Inflammatory macrophage treated with lipopolysaccharide for 1 hour (primary cell): Measurements from ENCODE around the gene IQGAP2.

Experiments
- DNase-seq, 2 donors: peaks; one replicate each; pipeline ENCODE4 v3.0.0-alpha.2; 2020 to 2022

IQGAP2 gene

GRCh38 chr5:76451031-76451701 is 48.1 kb downstream of the IQGAP2 start:
- no peak for DNase-seq

DNA sequence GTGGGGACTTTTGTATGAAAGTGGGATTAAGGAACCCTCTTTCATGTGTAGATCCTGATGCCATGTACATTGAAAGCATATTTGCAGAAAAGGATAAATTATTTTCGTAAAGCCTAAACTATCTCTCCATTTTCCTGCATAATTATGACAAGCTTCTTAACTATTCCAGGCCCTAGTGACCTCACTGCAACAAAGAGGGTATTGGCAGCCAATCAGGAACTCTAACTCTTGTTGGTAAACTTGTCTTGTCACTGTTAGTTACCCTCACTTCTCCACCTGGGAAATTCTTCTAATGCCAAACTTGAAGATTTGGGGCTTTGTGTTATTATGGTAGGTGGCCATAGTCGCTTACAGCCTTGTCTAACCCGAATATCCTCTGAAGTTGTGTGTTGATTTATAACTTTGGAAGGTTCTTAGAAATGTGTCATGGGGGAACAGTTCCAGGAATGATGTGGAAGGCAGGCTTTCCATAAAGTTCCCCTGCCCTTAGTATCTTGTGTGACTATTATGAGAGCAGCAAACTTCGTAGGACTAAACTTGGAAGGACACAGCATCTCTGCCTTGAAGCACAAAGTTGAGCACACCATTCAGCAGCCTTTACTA is 52.5 kb downstream of the IQGAP2 start:
- no peak for DNase-seq

GRCh38 chr5:76456258-76456657 is 53.2 kb downstream of the IQGAP2 start:
- peak; percentile 45 to 47 for DNase-seq

DNA sequence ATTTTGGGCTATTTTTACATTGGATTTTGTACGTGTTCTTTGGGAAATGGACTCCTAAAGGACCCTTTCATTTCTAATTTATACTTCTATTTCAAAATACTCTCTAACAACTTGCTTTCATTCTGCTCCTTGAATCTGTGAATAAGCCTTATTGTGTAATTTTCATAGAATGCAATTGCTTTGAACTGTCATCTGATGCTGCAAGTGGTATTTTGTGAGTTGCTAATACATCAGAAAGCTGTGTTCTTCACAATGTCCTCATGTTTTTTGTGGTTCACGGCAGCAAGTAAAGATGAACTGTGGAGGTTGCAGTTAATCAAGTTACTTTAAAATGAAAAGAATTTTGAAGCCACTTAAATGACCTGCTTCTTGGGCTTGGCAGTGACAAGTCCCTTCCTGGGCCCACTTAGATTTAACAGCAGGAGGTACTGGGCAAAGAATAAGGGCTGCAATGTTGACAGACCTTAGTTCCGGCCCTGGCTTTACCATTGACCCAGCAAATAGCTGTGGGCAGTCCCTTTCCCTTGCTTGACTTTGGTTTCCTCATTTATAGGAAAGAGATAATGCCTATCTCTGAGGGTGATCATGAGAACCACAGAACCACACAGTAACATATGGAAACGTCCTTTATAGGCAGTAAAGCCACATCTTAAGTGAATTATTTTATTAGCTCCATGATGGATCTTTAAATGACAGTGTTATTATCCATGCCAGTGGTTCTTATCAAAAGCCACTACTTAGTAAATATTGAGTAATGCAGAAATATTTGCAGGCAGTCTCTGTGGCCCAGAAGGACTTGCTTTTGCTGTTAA is 54.8 kb downstream of the IQGAP2 start:
- DNase-seq = peak; percentile 51 to 76

DNA sequence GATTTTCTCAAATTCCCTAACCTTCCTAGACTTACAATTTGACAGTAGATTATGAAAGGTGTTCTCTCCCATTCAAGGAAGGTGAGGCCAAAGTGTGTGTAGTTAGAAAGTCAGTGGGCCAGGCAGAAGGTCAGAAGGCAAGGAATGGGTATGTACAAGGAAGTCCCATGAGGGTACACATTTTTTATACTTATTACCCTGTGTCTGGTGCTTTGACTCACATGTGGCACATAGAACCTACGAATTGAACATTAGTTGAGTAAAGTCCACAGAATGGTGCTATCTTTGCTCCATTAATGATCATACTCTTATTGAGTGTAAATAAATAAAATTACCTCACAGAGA is 55.4 kb downstream of the IQGAP2 start:
- no peak for DNase-seq

GRCh38 chr5:76460104-76460503 is 57.0 kb downstream of the IQGAP2 start:
- no peak for DNase-seq

DNA sequence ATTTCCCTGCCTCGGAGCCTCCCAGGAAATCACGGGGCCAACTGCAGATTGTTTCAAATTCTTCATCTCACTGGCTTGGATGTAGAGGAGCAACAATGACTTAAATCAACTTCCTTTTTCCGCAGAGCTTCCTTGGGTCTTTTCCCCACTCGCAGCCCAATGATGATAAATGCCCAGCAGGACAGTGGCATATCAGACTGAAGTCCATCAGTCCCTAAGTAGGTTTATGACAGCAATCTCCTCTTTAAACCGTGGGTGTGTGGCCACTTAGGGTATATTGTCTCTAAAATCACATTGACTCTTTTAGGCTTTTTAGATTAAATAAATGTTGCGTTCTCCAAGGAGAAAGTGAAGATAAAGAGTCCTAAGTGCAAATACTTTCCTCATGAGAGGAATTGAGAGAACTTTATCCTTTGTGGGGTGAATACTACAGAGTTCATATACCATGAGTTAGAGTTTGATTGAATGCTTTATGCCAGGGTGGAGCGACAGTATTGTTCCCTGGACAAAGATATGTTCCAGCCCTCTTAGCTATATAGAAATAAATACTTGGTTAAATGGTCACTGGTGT is 59.1 kb downstream of the IQGAP2 start:
- no peak for DNase-seq

GRCh38 chr5:76467216-76467615 is 64.1 kb downstream of the IQGAP2 start:
- peak in 1 of 2 donors; percentile 54 for DNase-seq

- DNase-seq = peak; percentile 81 to 92
Measured at GRCh38 chr5:76468635-76469425, 65.7 kb downstream of the IQGAP2 start.

- DNase-seq = no peak
Measured at GRCh38 chr5:76469656-76470290, 66.7 kb downstream of the IQGAP2 start.

- DNase-seq = no peak
Measured at GRCh38 chr5:76470976-76471375, 67.9 kb downstream of the IQGAP2 start.

DNA sequence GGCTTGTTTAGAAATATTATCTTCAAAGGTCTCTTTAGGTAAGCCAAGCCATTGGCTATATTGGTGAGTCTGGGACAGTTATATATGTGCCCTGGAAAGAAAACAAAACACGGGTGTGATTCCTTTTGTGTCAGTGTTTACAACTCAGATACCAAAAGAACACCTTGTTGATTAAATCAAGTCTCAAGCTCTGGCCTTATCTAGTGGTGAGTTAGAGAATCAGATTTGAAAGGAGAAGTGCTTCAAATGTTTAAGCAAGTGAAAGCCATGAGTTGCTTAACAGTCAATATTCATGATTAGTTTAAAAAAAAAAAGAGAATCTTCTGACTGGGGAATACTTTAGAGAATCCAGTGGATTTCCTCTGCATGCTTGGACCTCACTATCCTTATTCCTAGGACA is 68.3 kb downstream of the IQGAP2 start:
- DNase-seq = no peak

DNA sequence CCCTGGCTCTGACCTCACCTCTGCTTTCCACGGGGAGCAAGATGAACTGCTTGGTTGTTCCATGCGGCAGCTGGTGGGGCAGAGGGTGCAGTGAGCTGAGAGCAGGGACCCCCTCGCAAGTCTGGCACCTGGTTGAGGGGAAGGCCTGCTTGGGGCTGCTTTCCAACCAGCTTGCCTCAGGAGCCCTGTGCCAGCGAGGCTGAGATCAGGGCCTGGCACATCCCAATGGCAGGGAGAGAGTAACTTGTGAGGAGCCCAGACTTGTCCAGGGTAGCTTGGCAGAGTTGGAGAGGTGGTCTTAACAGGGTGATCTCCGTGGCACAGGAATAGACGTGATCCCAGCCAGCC is 68.9 kb downstream of the IQGAP2 start:
- no peak for DNase-seq

DNA sequence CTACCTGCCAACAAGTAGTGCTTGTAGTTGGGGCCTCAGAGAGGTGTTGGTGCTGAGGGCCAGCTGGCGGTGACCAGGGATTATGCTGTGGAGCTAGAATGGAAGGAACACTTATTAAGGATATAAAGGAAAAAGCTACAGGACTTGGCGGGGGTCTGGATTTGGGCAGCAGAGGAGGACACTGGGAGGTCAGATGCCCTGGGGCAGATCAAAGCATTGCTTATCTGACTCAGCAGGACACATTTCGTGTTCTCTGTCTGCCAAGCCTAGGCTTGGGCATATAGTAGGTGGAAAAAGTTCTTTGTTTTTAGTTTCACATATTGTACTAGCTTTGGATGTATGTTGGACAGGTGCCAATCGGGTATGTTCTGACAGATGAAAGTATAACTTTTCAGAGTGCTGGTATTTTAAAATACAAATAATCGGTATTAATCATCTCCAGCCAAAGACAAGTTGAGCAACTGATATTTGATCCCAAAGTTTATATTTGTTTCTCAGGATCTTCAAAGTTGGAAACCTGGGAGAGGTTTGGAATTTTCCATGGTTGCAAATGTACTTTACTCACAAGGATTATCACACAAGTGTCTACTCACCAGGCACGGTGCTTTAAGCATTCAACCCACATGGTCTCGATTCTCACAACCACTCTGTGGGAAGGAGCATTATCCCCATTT is 69.4 kb downstream of the IQGAP2 start:
- DNase-seq = no peak

GRCh38 chr5:76473009-76473336 is 69.9 kb downstream of the IQGAP2 start:
- no peak for DNase-seq

DNA sequence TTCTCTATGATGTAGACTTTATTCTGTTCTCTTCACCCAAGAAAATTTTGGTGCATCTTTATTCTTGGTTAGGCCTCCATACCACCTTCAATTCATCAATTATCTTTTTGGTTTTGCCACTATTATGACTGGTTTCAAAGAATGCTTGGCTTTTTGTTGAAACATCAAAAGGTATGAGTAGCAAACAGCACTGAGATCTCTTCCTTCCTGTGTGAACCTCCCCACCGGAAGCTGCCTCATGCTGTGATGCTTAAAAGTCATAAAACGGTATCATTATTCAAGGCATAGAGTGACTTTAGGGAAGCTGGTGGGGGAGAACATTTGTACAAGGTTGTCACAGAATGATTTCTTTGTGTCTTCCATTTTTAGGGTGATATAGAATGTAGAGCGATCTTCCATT is 70.6 kb downstream of the IQGAP2 start:
- DNase-seq = no peak

DNA sequence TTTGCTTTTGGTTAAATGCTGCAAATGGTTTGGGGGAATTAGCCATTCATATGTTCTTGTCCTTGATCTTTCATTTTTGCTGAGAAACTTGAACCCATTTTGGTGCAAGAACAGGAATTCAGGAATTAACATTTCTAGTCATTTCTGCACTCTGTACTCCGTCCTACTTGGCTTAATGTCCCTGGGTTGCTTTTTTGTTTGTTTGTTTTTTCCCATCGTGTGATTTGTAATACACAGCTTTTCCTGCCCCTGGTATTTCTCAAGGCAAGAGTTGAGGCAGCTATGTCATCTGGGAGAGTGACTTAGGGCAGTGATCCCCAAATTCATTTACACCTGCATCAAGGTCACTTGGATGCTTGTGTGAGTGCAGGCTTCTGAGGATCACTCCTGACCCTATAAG is 71.3 kb downstream of the IQGAP2 start:
- DNase-seq = no peak

DNA sequence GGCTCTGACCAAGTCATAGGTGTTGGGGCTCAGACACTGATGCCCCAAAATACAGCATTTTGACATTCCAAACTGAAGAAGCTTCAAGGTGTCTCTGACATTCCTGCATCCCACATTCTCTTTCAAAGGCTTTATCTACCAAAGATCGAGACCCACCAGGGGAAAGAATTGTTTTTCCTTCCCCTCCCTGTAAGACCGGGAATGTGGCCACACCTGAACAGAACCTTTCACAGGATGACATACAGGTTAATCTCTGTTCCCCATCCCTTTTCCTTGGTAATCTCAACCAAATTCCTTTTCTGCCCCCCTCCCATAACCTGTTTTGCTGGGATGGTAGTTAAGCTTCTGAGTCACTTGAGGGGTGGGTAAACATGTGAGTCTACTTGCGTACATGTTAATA is 72.3 kb downstream of the IQGAP2 start:
- DNase-seq = no peak

- DNase-seq = no peak
Measured at GRCh38 chr5:76475936-76476335, 72.9 kb downstream of the IQGAP2 start.

DNA sequence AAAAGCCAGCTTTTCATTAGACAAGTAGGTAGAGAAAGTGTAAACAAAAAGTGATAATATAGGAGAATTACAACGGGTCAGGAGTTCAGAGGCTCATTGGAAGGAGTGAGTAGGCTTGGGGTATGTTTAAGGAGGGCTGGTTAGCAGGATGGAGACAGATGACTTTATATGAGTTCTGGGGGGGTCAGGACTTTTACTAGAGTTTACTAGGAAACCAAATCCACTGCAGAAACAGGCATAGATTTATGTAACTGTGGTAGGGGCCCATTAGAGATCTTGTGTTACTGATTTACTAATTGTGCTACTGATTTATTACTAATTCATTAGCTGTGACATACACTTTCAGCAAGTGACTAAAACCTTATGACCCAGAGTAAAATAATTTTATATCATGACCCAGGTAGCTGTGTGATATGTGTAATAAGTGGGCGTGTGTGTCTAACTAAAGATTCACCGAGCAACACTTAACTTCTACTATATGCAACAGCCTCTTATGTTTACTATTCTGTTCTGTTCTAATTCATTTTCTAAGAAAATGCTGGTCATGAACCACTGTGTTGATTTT is 73.5 kb downstream of the IQGAP2 start:
- no peak for DNase-seq

DNA sequence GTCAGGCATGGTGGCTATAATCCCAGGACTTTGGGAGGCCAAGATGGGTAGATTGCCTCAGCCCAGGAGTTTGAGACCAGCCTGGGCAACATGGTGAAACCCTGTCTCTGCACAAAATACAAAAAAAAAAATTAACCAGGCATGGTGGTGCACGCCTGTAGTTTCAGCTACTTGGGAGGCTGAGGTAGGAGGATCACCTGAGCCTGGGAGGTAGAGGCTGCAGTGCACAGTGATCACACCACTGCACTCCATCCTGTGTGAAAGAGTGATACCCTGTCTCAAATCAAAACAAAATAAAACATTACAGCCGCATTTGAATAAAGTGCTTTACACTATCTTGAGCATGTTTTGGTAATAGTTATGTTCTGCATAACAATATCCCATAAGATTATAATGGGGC is 74.0 kb downstream of the IQGAP2 start:
- no peak for DNase-seq

GRCh38 chr5:76477571-76477970 is 74.5 kb downstream of the IQGAP2 start:
- DNase-seq = no peak
